Upper lobe of left lung (tissue), 6 donors: Measurements from ENCODE around the gene LEAP2. TPM values are rescaled to one million over a fixed set of nuclear protein-coding genes. Genes with fewer than 3 reads are reported as not detected.

Experiments
- ATAC-seq, 2 donors: fragments of 200-7000 bp; cut with Tn5 transposase; one replicate each; pipeline ENCODE4 v1.9.1; 2022; ENCODE audit warnings: mild to moderate bottlenecking in 2 of 2, moderate library complexity in 2 of 2; ENCODE audit not compliant: low FRiP score in 2 of 2
- DNase-seq, 2 donors: peaks; one replicate each; pipeline ENCODE4 v3.0.0-alpha.2; 2019 to 2020
- H3K27ac ChIP-seq, 4 donors: fragments of 200-600 bp; sonication (generic); one replicate each; pipeline ENCODE4 v1.5.1; 2016 to 2019
- H3K27me3 ChIP-seq, 4 donors: fragments of 200-600 bp; sonication (generic); one replicate each; pipeline ENCODE4 v1.5.1; 2017 to 2019
- H3K36me3 ChIP-seq, 4 donors: fragments of 200-600 bp; sonication (generic); one replicate each; pipeline ENCODE4 v1.5.1; 2016 to 2019
- H3K4me1 ChIP-seq, 4 donors: fragments of 200-600 bp; sonication (generic); one replicate each; pipeline ENCODE4 v1.5.1; 2018 to 2019
- H3K4me3 ChIP-seq, 4 donors: fragments of 200-600 bp; sonication (generic); one replicate each; pipeline ENCODE4 v1.5.1; 2017 to 2019; ENCODE audit warnings: mild to moderate bottlenecking in 2 of 4, moderate library complexity in 1 of 4
- H3K9me3 ChIP-seq, 4 donors: fragments of 200-600 bp; sonication (generic); one replicate each; pipeline ENCODE4 v1.5.1; 2018 to 2019
- CTCF ChIP-seq, 6 experiments: fragments of 450-650 bp in 4 of 6; fragments of 200-600 bp in 2 of 6; sonication (generic) in 2 of 6; IDR thresholded peaks; one replicate each; pipeline ENCODE4 v1.5.1; 2016 to 2019; ENCODE audit warnings: antibody characterized with exemption in 6 of 6
- EP300 ChIP-seq, 4 donors: sonication (generic); formaldehyde crosslinking; IDR thresholded peaks; one replicate each; pipeline ENCODE4 v1.5.1; 2017; ENCODE audit warnings: antibody characterized with exemption in 4 of 4, control low read depth in 2 of 4
- POLR2A ChIP-seq, 4 donors: fragments of 450-650 bp; IDR thresholded peaks; one replicate each; pipeline ENCODE4 v1.5.1; 2016 to 2017; ENCODE audit warnings: antibody characterized with exemption in 4 of 4, mild to moderate bottlenecking in 2 of 4
- POLR2AphosphoS5 ChIP-seq, 2 donors: sonication (generic); formaldehyde crosslinking; IDR thresholded peaks; one replicate each; pipeline ENCODE4 v1.5.1; 2017; ENCODE audit warnings: antibody characterized with exemption in 2 of 2
- WGBS, 2 donors: methylation state at CpG; one replicate each; pipeline ENCODE4 v1.1.5; 2017 to 2018; 5-methylcytosine and 5-hydroxymethylcytosine counted together
- total RNA-seq, 6 donors: library from RNA; depleted of rRNA in 4 of 6; stranded (reverse); fragments of >200 nt in 4 of 6; gene quantifications; one replicate each; pipeline versions ENCODE4 v1.1.0 to v1.2.1, GENCODE V29; 2016 to 2021
- donor health status: DM: no; HTN: no; CAD: no; lungs with moderate emphysema.
- donor health status: DM: no; HTN: yes; CAD: no; lungs with severe emphysema.

LEAP2 gene, protein sequence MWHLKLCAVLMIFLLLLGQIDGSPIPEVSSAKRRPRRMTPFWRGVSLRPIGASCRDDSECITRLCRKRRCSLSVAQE
- total RNA-seq: 1 to 10 TPM in 3 of 6 donors, under 1 TPM in 3; 0.61 to 2.2 (median 0.89) TPM

- H3K27ac ChIP-seq: peak within 1 kb of the TSS in 1 of 4 donors; percentile 16
Measured at GRCh38 chr5:132873119-132873929, at the start of gene LEAP2. TSS of gene LEAP2 (plus strand) at chr5:132873668. CDS start at chr5:132873695, 27 bp downstream.

DNA sequence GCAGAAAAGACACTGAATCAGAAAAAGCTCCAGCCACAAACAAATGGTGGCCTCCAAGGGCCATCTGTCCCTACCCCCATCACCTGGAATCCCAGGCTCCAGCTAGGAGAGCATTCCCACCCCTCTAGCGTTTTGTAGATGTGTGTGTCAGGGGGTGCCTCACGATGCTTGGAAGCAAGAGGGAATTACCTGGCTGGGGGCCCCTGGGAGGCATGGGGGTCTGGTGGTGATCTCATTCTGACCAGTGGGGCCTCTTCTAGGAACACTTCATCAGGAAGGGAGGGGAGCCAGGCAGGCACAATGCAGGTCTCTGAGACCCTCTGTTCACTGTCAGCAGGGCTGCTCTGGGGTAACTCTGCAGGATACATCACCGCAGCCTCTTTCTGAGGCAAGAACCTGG lies 49.0 kb upstream of the LEAP2 start:
- no peak overlapping the region for H3K4me3 ChIP-seq
- no peak overlapping the region for H3K27ac ChIP-seq
- H3K27me3 ChIP-seq: peaks cover 0 to 8% (median 3%) of the 10 kb centered on the region in 4 donors
- peaks cover 0 to 30% (median 10%) of the 10 kb centered on the region in 4 donors for H3K36me3 ChIP-seq
- ATAC-seq (no peak), DNase-seq (no peak)
- H3K4me1 ChIP-seq: peaks cover 29 to 50% (median 35%) of the 10 kb centered on the region in 4 donors
- H3K9me3 ChIP-seq: no peaks in the 10 kb centered on the region
- WGBS, 2 donors: 94 to 100% methylated on average over 3 of the region's 3 CpGs
- TF ChIP-seq EP300 (IDR thresholded peaks at IDR 0.05): no peak
- TF ChIP-seq POLR2AphosphoS5 (IDR thresholded peaks at IDR 0.05): no peak
- no peak for TF ChIP-seq CTCF (IDR thresholded peaks at IDR 0.05)
- TF ChIP-seq POLR2A (IDR thresholded peaks at IDR 0.05): no peak

More at GRCh38 chr5:132873119-132873929, at the start of gene LEAP2:
- TF ChIP-seq CTCF (IDR thresholded peaks at IDR 0.05): no peak
- no peak for TF ChIP-seq EP300 (IDR thresholded peaks at IDR 0.05)
- no peak for TF ChIP-seq POLR2A (IDR thresholded peaks at IDR 0.05)
- TF ChIP-seq POLR2AphosphoS5 (IDR thresholded peaks at IDR 0.05): no peak
- 64 to 66% methylated on average over 6 of the region's 6 CpGs for WGBS, 2 donors
- H3K27me3 ChIP-seq: no peaks in the 10 kb centered on the region
- no peak within 1 kb of the TSS for H3K4me3 ChIP-seq
- no peaks in the 10 kb centered on the region for H3K9me3 ChIP-seq
- DNase-seq (no peak), ATAC-seq (no peak)
- H3K4me1 ChIP-seq: peaks cover 0 to 16% (median 1%) of the 10 kb centered on the region in 4 donors
- peaks cover 5 to 84% (median 25%) of the 10 kb centered on the region in 4 donors for H3K36me3 ChIP-seq

GRCh38 chr5:132825033-132825833 lies 48.2 kb upstream of the LEAP2 start:
- no peak for TF ChIP-seq POLR2AphosphoS5 (IDR thresholded peaks at IDR 0.05)
- no peak for TF ChIP-seq CTCF (IDR thresholded peaks at IDR 0.05)
- TF ChIP-seq POLR2A (IDR thresholded peaks at IDR 0.05): no peak
- TF ChIP-seq EP300 (IDR thresholded peaks at IDR 0.05): no peak
- Histone ChIP-seq H3K27me3 (peaks cover 0 to 9% (median 2%) of the 10 kb centered on the region in 4 donors), H3K4me1 (peaks cover 29 to 51% (median 33%) of the 10 kb centered on the region in 4 donors), H3K36me3 (peaks cover 0 to 30% (median 10%) of the 10 kb centered on the region in 4 donors), H3K4me3 (peak overlapping the region in 3 of 4 donors; percentile 7 to 33 (median 23)), H3K27ac (peak overlapping the region in 1 of 4 donors; percentile 78), H3K9me3 (no peaks in the 10 kb centered on the region)
- ATAC-seq (no peak), DNase-seq (peak in 1 of 2 donors; percentile 87)
- 91 to 100% methylated on average over 2 to 17 of the region's 71 CpGs for WGBS, 2 donors

- peaks cover 31 to 55% (median 37%) of the 10 kb centered on the region in 4 donors for H3K4me1 ChIP-seq
- DNase-seq (no peak), ATAC-seq (no peak)
- 56 to 64% methylated on average over 20 to 43 of the region's 43 CpGs for WGBS, 2 donors
- H3K27me3 ChIP-seq: peaks cover 0 to 16% (median 2%) of the 10 kb centered on the region in 4 donors
- TF ChIP-seq CTCF (IDR thresholded peaks at IDR 0.05): no peak
- TF ChIP-seq POLR2AphosphoS5 (IDR thresholded peaks at IDR 0.05): no peak
- TF ChIP-seq POLR2A (IDR thresholded peaks at IDR 0.05): no peak
- no peak for TF ChIP-seq EP300 (IDR thresholded peaks at IDR 0.05)
- H3K9me3 ChIP-seq: no peaks in the 10 kb centered on the region
- peak overlapping the region; percentile 56 to 78 (median 63) for H3K27ac ChIP-seq
- peaks cover 0 to 30% (median 10%) of the 10 kb centered on the region in 4 donors for H3K36me3 ChIP-seq
- peak overlapping the region in 3 of 4 donors; percentile 7 to 33 (median 23) for H3K4me3 ChIP-seq
Measured at GRCh38 chr5:132825834-132826391, 47.6 kb upstream of the LEAP2 start.
